ENCODE data around the gene DUOXA1.

Gene DUOXA1

DNA sequence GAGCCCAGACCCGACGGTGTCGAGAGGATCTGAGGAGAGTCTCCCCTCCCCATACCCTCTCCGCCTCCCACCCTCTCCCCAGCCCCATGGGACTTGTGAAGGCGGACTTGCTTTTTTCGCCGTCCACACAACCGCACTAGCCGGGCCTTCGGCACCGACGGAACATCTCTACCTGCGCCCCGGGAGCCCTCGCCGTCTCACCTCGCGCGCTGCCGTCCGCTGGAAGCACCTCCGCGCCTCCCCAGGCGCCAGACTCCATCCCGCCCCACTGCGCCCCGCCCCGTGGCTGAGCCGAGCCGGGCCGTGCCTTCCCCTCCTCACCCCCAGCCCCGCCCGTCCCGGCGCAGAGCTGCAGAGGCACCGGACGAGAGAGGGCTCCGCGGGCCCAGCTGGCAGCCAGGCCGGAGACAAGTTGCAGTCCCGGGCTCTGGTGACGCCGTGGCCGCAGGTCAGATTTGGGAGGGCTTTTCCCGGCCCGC lies at the start of gene DUOXA1, which contains the start of gene DUOX1:
Gene DUOXA1 (minus strand): TSS at position 229 of the 479 bp plus-strand sequence. CDS start 6,865 bp downstream, outside the sequence.
Gene DUOX1 (plus strand): TSS at position 344 of the 479 bp plus-strand sequence. CDS start 1,973 bp downstream, outside the sequence.
- peak in 1 of 2 experiments; percentile 23 for DNase-seq

DNA sequence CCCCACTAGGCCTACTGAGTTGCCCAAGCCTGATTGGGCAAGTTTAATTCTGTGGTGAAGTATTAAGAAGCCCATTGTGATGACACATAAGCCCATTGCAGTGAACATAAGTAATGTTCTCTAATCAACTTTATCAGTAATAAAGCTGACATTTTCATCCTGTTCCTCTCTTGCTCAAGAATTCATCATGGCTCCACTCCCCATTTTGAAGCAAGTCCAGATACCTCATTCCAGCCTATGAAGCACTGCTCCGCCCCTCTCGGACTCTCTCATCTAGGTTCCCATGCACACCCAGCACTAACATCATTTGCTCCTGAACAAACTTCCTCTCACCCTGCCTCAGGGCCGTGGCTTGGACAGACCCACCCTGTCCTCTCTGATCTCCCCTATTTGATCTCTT lies 47.6 kb upstream of the DUOXA1 start:
- no peak for DNase-seq

- no peak for DNase-seq
Measured at GRCh38 chr15:45174577-45174976, 44.9 kb upstream of the DUOXA1 start.

DNA sequence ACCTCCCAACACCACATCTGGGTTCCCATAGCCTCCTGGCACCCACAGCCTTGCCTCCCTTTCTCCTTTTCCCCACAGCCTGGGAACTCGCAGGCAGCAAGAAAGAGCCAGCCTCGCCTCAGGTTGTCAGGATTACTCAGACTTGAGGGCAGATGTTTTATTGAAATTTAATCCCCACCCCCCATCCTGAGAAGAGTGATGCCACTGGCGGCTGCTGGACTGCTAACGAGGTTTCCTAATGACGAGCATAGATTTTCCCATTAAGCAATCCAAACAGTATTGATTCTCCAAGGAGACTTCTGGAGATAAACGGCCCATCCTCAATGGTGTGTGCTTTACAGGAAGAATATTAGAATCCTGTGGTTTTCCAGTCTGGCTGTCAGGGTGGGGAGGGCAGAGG lies 44.4 kb upstream of the DUOXA1 start:
- DNase-seq, result no peak

DNA sequence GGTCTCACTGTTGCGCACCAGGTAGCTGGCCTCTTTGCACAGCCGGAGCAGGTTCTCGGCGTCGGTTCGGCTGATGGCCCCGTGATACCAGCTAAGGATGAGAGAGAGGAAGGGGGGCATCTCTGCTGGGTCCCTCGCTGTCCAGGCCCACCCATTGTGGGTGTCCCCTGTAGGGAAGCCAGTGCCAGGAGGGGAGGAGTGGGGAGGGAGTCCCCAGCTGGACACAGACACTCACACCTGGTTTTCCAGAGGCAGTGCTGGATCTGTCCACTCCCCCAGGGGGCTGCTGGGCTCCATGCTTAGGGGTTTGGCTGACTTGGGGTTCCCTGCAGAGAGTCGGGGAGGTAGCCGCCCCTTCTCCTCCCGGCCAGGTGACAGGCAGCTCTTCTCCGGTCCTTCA lies 42.2 kb upstream of the DUOXA1 start:
- DNase-seq, result no peak

DNA sequence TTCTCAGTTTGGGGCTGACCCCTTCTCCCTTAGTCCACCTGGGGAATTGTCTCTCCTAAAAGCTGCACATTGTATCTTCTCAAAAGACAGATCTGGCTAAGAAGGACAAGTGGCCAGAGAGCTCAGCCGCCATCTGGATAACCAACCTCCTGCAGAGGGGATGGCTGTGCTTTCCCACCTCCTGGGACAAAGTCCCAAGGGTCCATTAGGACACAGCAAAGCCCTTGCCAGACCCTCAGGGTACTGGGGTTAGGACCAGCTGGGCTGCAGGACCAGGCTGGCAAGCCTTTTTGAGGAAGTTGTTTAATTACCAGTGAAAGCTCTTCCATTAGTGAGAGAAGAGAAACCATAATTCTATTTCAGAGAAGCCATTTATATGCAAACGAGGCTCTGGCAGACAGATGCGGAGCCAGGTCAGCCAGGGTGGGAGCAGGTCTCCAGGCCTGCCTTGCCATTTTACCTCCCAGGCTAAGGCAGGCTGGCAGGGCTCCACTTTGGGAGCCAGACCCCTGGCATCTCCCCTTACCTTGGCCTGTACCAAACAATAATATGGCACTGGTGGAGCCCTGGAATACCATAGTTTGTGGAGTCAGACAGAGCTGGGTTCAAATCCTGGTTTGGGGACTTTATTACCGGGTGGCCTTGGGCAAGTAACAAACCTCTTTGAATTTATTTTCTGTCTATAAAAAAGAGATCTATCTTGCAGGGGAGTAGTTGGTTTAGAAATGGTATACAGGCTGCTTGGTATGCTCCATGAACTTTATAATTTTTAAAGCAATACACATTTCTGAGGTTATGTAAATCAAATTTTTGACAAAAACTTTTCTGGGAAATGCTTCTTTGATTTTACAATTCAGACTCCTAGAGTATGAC lies 40.2 kb upstream of the DUOXA1 start:
- DNase-seq, result no peak

DNA sequence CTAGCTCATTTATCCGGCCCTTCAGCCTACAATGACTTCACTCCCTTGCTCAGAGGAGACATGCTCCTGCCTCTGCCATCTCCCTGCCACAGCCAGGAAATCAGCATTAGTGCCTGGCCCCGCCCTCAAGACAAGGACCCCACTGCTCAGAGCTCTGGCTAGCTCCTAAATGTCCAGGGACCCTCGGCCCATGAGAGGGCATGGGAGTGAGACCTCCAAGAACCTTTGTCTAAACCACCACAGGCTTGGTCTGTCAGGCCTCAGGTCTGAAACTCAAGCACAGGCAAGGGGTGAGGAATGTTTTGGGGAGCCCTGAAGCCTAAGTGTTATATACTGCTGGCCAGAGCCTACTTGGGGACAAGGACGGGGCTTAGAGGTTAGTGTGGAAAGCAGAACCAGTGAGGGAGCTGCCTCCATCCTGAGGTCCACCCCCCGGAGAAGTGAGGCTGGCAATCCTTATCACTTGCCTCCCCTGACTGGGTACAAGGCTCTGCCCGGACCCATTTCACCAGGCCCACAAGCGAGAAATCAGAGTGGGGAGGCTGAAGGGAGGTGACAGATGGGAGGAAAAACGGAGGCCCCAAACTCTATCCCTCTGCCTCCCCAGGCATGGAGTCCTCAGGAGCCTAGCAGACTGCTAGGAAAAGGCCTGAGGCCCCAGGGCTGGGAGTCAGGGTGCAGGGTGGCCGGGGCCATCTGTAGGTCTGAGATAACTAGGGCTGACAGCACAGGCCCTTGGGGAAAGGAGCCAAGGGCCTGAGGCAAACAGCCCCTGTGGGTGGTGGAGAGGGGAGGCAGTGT lies 39.3 kb upstream of the DUOXA1 start:
- no peak for DNase-seq

- DNase-seq, result no peak
Measured at GRCh38 chr15:45168286-45168685, 38.6 kb upstream of the DUOXA1 start.

DNA sequence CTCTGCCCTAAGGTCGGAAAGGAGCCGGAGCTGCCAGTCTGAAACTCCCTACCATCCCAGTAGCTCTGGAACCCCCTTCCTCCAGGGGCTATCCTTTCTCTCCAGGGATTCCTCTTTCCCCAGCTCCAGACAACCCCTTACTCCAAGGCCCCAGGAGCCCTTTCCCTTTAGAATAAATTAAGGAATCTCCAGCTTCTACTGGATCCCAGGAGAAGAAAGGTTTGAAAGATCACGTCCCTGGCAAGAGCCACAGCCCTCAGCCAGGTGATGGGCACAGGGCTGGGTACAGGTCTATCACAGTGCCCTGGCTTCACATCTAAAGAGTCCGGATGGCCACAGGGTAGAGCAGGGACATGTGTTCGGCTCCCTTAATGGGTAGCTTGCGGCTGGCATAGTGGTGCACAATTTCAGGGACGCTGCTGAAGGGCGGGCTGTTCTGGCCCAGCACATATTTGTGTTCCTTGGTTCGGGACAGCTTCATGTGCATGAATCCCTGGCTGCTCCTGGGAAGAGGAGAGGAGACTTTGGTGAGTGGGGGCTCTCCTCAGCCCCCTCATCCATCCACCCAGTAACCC lies 38.0 kb upstream of the DUOXA1 start:
- no peak for DNase-seq

GRCh38 chr15:45166834-45167630 lies 37.4 kb upstream of the DUOXA1 start:
- DNase-seq, result peak; percentile 78

DNA sequence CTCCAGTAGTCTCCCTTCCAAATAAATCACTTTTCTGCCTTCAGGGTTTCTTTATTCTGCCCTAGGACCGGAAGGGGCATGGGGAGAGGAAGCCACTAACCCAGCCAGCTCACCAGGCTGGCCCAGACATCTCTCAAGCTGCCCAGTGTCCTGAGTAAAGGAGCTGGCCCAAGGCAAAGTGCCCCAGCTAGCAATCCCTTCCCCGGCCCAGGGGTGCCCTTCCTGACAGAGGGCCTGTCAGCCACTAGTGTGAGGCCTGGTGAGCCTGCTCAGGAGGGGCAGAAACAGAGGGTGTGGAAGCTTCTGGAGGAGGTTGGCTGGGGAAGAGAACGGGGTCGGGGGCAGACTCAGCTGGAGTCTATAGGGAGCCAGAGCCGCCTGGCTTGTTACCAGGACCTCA lies 35.9 kb upstream of the DUOXA1 start:
- no peak for DNase-seq

GRCh38 chr15:45164914-45165313 lies 35.2 kb upstream of the DUOXA1 start:
- no peak for DNase-seq

DNA sequence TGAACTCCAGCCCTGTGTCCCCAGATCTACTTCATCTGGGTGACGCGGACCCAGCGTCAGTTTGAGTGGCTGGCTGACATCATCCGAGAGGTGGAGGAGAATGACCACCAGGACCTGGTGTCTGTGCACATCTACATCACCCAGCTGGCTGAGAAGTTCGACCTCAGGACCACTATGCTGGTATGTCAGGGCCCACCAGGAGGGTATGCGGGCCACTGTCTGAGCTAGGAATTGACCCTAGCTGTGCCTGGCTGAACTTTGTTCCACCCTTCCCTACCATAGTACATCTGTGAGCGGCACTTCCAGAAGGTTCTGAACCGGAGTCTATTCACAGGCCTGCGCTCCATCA lies 33.8 kb upstream of the DUOXA1 start:
- DNase-seq, result no peak

- DNase-seq, result peak; percentile 55 to 56
Measured at GRCh38 chr15:45162771-45163507, 33.3 kb upstream of the DUOXA1 start.

DNA sequence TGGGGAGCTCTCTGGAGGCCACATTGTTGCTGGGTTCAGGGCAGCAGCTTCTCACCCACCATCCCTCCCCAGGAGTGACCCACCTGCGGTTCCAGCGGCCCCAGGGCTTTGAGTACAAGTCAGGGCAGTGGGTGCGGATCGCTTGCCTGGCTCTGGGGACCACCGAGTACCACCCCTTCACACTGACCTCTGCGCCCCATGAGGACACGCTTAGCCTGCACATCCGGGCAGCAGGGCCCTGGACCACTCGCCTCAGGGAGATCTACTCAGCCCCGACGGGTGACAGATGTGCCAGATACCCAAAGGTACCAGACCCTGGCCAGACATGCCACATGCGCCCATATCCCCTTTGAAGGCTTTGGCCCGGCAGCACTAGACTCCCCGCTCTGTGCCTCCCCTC lies 32.0 kb upstream of the DUOXA1 start:
- DNase-seq, result no peak

- no peak for DNase-seq
Measured at GRCh38 chr15:45157974-45158373, 28.3 kb upstream of the DUOXA1 start.

GRCh38 chr15:45156744-45157455 lies 27.2 kb upstream of the DUOXA1 start:
- no peak for DNase-seq

DNA sequence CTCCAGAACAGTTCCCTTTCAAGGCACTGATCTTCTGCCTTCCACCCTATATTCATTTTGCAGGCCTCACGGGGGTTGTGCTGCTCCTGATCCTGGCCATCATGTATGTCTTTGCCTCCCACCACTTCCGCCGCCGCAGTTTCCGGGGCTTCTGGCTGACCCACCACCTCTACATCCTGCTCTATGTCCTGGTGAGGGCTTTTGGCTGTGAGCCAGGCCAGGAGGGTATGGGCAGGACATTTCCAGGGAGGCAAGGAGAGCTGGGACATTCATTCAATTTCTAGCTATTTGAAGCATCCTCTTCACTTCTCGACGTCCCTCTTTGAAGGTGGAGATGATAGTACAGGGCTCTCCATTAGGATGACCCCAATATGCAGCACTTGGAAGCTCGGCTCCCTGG lies 26.1 kb upstream of the DUOXA1 start:
- no peak for DNase-seq

GRCh38 chr15:45151998-45152828 lies 22.5 kb upstream of the DUOXA1 start:
- no peak for DNase-seq

GRCh38 chr15:45150997-45151396 lies 21.3 kb upstream of the DUOXA1 start:
- no peak for DNase-seq
